A549 (cell line): ENCODE results near the gene TPP2. TPM values are rescaled to one million over a fixed set of nuclear protein-coding genes. Genes with fewer than 3 reads are reported as not detected.

Source experiments
- ATAC-seq, 2 experiments: fragments of 200-7000 bp in 1 of 2; fragments of >200 bp in 1 of 2; cut with Nextera tagmentation in 1 of 2; cut with Tn5 transposase in 1 of 2; 3 replicates each; pipeline versions ENCODE4 v1.8.0 to v1.9.1; 2018 to 2020; ENCODE audit warnings: mild to moderate bottlenecking in 1 of 2, moderate library complexity in 1 of 2
- CTCF ChIA-PET: fragments of 300-600 bp; sonication (Branson Sonifier 250); formaldehyde crosslinking; extraction: SDS; loops from one replicate; lab custom pipeline; 2021; ENCODE audit warnings: antibody characterized with exemption, inconsistent platforms; lab: Yijun Ruan, JAX
- POLR2A ChIA-PET: fragments of 350-600 bp; formaldehyde crosslinking; extraction: SDS; loops from one replicate; lab custom pipeline; 2021; ENCODE audit warnings: antibody characterized with exemption, inconsistent platforms; lab: Yijun Ruan, JAX
- DNase-seq, 2 experiments: peaks; one replicate each; pipeline versions ENCODE4 v3.0.0 to v3.0.0-alpha.2; 2011 to 2016; ENCODE audit warnings: low read depth in 1 of 2, low spot score in 1 of 2
- FAIRE-seq: peaks from 2 replicates; lab custom pipeline; 2011; peaks lifted over from hg19 to GRCh38; lab: Jason Lieb, UNC
- H3K27ac ChIP-seq, 2 experiments: fragments of >200 bp; sonication (Bioruptor Twin); formaldehyde crosslinking; 3 replicates each; pipeline ENCODE4 v1.5.1; 2016 to 2017
- H3K4me1 ChIP-seq: fragments of >200 bp; sonication (Bioruptor Twin); formaldehyde crosslinking; 3 replicates; pipeline ENCODE4 v1.6.1; 2016
- H3K4me2 ChIP-seq: fragments of >200 bp; sonication (Bioruptor Twin); formaldehyde crosslinking; 3 replicates; pipeline ENCODE4 v1.6.1; 2016
- H3K4me3 ChIP-seq: fragments of >200 bp; sonication (Bioruptor Twin); formaldehyde crosslinking; 3 replicates; pipeline ENCODE4 v1.5.1; 2016
- H3K9me3 ChIP-seq: fragments of >200 bp; sonication (Bioruptor Twin); formaldehyde crosslinking; 3 replicates; pipeline ENCODE4 v1.6.1; 2016
- ATOH8 ChIP-seq: fragments of 250-450 bp; sonication (Bioruptor Pico); IDR thresholded peaks from 2 replicates; pipeline ENCODE4 v1.5.0; 2020; ENCODE audit warnings: low read depth, mild to moderate bottlenecking, moderate library complexity
- BHLHE40 ChIP-seq: IDR thresholded peaks from 2 replicates; pipeline ENCODE4 v1.6.1; 2012; ENCODE audit warnings: low read depth, low read length, inconsistent platforms
- CBX8 ChIP-seq: fragments of 200-600 bp; sonication (generic); IDR thresholded peaks from 2 replicates; pipeline ENCODE4 v1.6.1; 2016
- CEBPB ChIP-seq, 2 experiments: fragments of >200 bp in 1 of 2; sonication (Bioruptor Twin) in 1 of 2; formaldehyde crosslinking in 1 of 2; IDR thresholded peaks; 2 replicates each; pipeline ENCODE4 v1.6.1; 2012 to 2016
- CHD4 ChIP-seq: fragments of 200-600 bp; sonication (generic); IDR thresholded peaks from 2 replicates; pipeline ENCODE4 v1.6.1; 2016; ENCODE audit warnings: antibody characterized with exemption, mild to moderate bottlenecking, borderline replicate concordance
- CTCF ChIP-seq: fragments of >200 bp; sonication (Bioruptor Twin); formaldehyde crosslinking; IDR thresholded peaks from 3 replicates; pipeline ENCODE4 v1.5.1; 2016
- E2F6 ChIP-seq: IDR thresholded peaks from 2 replicates; pipeline ENCODE4 v1.6.1; 2012; ENCODE audit warnings: low read depth, borderline replicate concordance
- EHMT2 ChIP-seq: fragments of 200-600 bp; sonication (generic); IDR thresholded peaks from 2 replicates; pipeline ENCODE4 v1.6.1; 2016; ENCODE audit warnings: antibody characterized with exemption, low read depth, mild to moderate bottlenecking, moderate library complexity
- FOSL2 ChIP-seq, 2 experiments: fragments of 450-650 bp in 1 of 2; fragments of >200 bp in 1 of 2; sonication (Bioruptor Twin) in 1 of 2; formaldehyde crosslinking; IDR thresholded peaks; 2 replicates each; pipeline versions ENCODE4 v1.5.0 to v1.6.1; 2016 to 2020; ENCODE audit warnings: mild to moderate bottlenecking in 1 of 2, moderate library complexity in 1 of 2
- FOXS1 ChIP-seq: fragments of 250-450 bp; sonication (Bioruptor Pico); IDR thresholded peaks from 2 replicates; pipeline ENCODE4 v1.5.0; 2020; ENCODE audit warnings: mild to moderate bottlenecking, moderate library complexity
- GATA3 ChIP-seq: IDR thresholded peaks from 2 replicates; pipeline ENCODE4 v1.6.1; 2012; ENCODE audit warnings: borderline replicate concordance
- HDAC2 ChIP-seq: fragments of 200-600 bp; sonication (generic); IDR thresholded peaks from 2 replicates; pipeline ENCODE4 v1.6.1; 2016
- HMGXB4 ChIP-seq: fragments of 250-450 bp; sonication (Bioruptor Pico); IDR thresholded peaks from 2 replicates; pipeline ENCODE4 v1.5.0; 2021; ENCODE audit warnings: mild to moderate bottlenecking, moderate library complexity, borderline replicate concordance
- HOXB13 ChIP-seq: fragments of 250-450 bp; sonication (Bioruptor Pico); IDR thresholded peaks from 2 replicates; pipeline ENCODE4 v1.5.0; 2020; ENCODE audit warnings: low read depth, mild to moderate bottlenecking, moderate library complexity
- HOXB5 ChIP-seq: fragments of 250-450 bp; sonication (Bioruptor Pico); IDR thresholded peaks from 2 replicates; pipeline ENCODE4 v1.5.0; 2020; ENCODE audit warnings: mild to moderate bottlenecking, moderate library complexity
- JUNB ChIP-seq: fragments of >200 bp; sonication (Bioruptor Twin); formaldehyde crosslinking; IDR thresholded peaks from 2 replicates; pipeline ENCODE4 v1.6.1; 2016
- MAFK ChIP-seq: fragments of 450-650 bp; IDR thresholded peaks from 2 replicates; pipeline ENCODE4 v1.6.1; 2014; ENCODE audit not compliant: partially characterized antibody
- MAX ChIP-seq: IDR thresholded peaks from 2 replicates; pipeline ENCODE4 v1.6.1; 2012
- NFE2L2 ChIP-seq: fragments of 150-350 bp; conservative IDR thresholded peaks from 2 replicates; pipeline ENCODE4 v1.6.1; 2014; ENCODE audit warnings: low read length
- PHF8 ChIP-seq: fragments of 200-600 bp; sonication (generic); IDR thresholded peaks from 2 replicates; pipeline ENCODE4 v1.6.1; 2016; ENCODE audit warnings: low read depth, mild to moderate bottlenecking, antibody characterized with exemption, moderate library complexity, borderline replicate concordance
- RARB ChIP-seq: fragments of 250-450 bp; sonication (Bioruptor Pico); IDR thresholded peaks from 2 replicates; pipeline ENCODE4 v1.8.0; 2021; ENCODE audit warnings: mild to moderate bottlenecking, moderate library complexity
- REST ChIP-seq: fragments of 200-600 bp; sonication (generic); IDR thresholded peaks from 2 replicates; pipeline ENCODE4 v1.6.1; 2016; ENCODE audit warnings: antibody characterized with exemption, mild to moderate bottlenecking, moderate library complexity
- RFX5 ChIP-seq: fragments of 450-650 bp; IDR thresholded peaks from 2 replicates; pipeline ENCODE4 v1.7.1; 2014; ENCODE audit warnings: antibody characterized with exemption, mild to moderate bottlenecking, moderate library complexity
- RNF2 ChIP-seq: fragments of 200-600 bp; sonication (generic); IDR thresholded peaks from 2 replicates; pipeline ENCODE4 v1.6.1; 2016; ENCODE audit warnings: low read depth, mild to moderate bottlenecking, antibody characterized with exemption, moderate library complexity, borderline replicate concordance
- SREBF2 ChIP-seq: fragments of 450-650 bp; IDR thresholded peaks from 2 replicates; pipeline ENCODE4 v1.6.1; 2014; ENCODE audit warnings: mild to moderate bottlenecking, moderate library complexity
- ZNF302 ChIP-seq: fragments of 250-450 bp; sonication (Bioruptor Pico); IDR thresholded peaks from 2 replicates; pipeline ENCODE4 v1.9.0; 2021; ENCODE audit warnings: inconsistent platforms, mild to moderate bottlenecking, moderate library complexity
- WGBS: methylation state at CpG from one replicate; pipeline ENCODE4 v1.1.6; 2017; ENCODE audit errors: missing lambda C conversion rate; 5-methylcytosine and 5-hydroxymethylcytosine counted together
- polyA plus RNA-seq, 4 experiments: library from polyadenylated mRNA; depleted of rRNA in 3 of 4; stranded (reverse); fragments of >200 nt; fragmentation: RNase III in 1 of 4; extraction: RNeasy Plus Mini Kit Qiagen cat#74134 plus additional on column Dnase treatment in 1 of 4; gene quantifications; 2 replicates in 3 of 4; 3 replicates in 1 of 4; pipeline ENCODE4 v1.2.3, GENCODE V29; 2011 to 2017

TPP2 gene
- polyA plus RNA-seq, 2 of the 4 experiments (the other 2 are of a cell fraction) = 18.6 to 28.4 TPM

- no peak overlapping the region for H3K4me3 ChIP-seq
- FAIRE-seq = no peak
- no peaks in the 10 kb centered on the region for H3K4me1 ChIP-seq
- H3K4me2 ChIP-seq = no peak overlapping the region
- POLR2A ChIA-PET = no interaction called here
- TF ChIP-seq FOXS1 (CRISPR knock-in tag) (no peak), REST (no peak), ZNF302 (CRISPR knock-in tag) (no peak), HOXB5 (CRISPR knock-in tag) (no peak), FOSL2 (IDR thresholded peaks at IDR 0.05) (no peak), FOSL2 (CRISPR knock-in tag; IDR thresholded peaks at IDR 0.05) (no peak), NFE2L2 (no peak), HOXB13 (CRISPR knock-in tag) (no peak), E2F6 (no peak), MAFK (no peak), HDAC2 (no peak), CTCF (no peak), RFX5 (no peak), CEBPB (IDR thresholded peaks at IDR 0.05) (no peak), RARB (CRISPR knock-in tag) (no peak)
- no peak for DNase-seq
- no peak for ATAC-seq
- WGBS = 90% methylated on average over 4 of the region's 4 CpGs
- no peak overlapping the region for H3K27ac ChIP-seq
- CTCF ChIA-PET = no interaction called here
- H3K9me3 ChIP-seq = no peaks in the 10 kb centered on the region
Measured at GRCh38 chr13:102617697-102618350, 21.0 kb downstream of the TPP2 start.

GRCh38 chr13:102620516-102620915 lies 23.7 kb downstream of the TPP2 start:
- no peak for ATAC-seq
- CTCF ChIA-PET = interaction anchor here (0.8 kb wide), 1 partner anchor 65 kb away, joined by 3 read pairs; no protein-coding TSS in a partner anchor
- no peak for FAIRE-seq
- Histone ChIP-seq H3K9me3 (no peaks in the 10 kb centered on the region), H3K27ac (no peak overlapping the region), H3K4me1 (no peaks in the 10 kb centered on the region), H3K4me3 (no peak overlapping the region), H3K4me2 (no peak overlapping the region)
- POLR2A ChIA-PET = no interaction called here
- WGBS = 96% methylated on average over 6 of the region's 6 CpGs
- DNase-seq = no peak
- no peak for TF ChIP-seq MAX
- no peak for TF ChIP-seq CBX8
- no peak for TF ChIP-seq SREBF2
- no peak for TF ChIP-seq JUNB
- no peak for TF ChIP-seq CHD4
- no peak for TF ChIP-seq HMGXB4
- TF ChIP-seq PHF8 = no peak
- TF ChIP-seq GATA3 = no peak
- no peak for TF ChIP-seq EHMT2
- no peak for TF ChIP-seq ATOH8 (CRISPR knock-in tag)
- TF ChIP-seq NFE2L2 = no peak
- no peak for TF ChIP-seq BHLHE40
- no peak for TF ChIP-seq RNF2
